DMS153 treated with DMSO at 0.1 percent for 48 hours (cell line): Measurements from ENCODE around the gene NDC80.

Source experiments
- DNase-seq: peaks from one replicate; lab custom pipeline; 2025; ENCODE audit not compliant: unreplicated experiment; lab: John Stamatoyannopoulos, UW

The NDC80 gene

DNA sequence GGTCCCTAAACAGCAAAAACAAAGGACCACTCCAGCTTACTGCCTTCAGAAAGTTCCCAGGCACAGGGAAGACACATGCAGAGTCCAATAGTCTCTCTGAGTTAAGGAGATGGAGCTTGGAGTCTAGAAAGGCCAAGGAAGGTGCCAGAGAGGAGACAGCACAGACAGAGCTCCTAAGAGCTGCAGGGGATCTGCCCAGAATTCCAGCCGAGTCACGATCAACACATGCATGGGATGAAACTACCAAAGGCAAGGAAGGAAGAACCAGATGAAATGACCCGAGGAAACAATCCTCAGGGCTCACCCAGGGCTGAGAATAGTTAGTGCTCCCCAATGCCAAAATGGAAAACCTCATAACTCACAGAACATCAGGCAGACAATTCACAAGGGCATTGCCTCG, 15.5 kb upstream of the NDC80 start:
- DNase-seq: no peak

DNA sequence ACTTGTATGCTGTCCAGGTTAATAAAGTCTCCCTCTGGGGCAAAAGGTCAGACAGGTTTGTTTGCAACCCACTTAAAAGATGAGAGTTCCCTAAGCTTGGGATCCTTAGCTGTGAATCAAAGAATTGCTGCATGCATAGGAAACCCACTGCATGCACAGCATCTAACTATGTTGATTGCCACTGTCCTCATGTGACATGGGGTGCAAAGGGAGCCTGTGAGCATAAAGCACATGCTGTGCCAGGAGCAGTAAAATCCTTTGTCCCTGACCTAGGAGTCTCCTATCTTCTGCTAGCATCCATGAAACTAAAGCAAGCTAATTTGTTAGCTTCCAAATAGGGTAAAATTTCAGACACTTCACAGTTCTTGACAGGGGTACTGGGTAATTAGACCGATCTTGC, 13.8 kb upstream of the NDC80 start:
- DNase-seq: no peak

DNA sequence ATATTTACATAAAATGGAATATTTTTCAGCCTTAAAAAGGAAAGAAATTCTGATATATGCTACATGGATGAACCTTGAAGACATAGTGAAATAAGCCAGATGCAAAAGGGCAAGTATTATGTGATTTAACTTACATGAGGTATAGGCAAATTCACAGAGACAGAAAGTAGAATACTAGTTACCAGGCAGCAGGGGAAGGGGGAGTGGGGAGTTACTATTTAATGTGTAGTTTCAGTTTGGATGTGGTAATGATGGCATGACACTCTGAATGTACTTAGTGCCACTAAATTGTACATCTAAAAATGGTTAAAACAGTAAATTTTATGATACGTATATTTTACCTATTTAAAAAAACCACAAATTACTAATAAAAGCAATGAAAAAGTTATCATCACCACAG, 12.1 kb upstream of the NDC80 start:
- DNase-seq: no peak

DNA sequence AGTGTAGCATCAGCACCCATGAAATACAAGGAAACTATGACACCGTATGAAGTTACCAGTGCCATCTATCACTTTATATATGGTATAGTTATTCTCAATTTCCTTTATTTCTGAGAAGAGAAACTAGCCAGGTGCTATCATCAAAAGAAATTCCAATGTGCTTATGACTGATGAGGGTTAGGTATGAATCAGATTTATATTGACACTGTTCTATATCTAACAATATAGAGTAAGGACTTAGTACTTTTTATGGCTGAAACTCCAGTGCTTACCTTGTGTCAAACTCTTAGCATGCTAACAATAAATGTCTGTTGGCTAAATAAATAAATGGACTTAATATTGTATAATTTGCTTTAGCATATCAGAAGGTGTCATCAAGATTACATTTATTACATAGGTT, 7.0 kb upstream of the NDC80 start:
- DNase-seq: no peak

DNA sequence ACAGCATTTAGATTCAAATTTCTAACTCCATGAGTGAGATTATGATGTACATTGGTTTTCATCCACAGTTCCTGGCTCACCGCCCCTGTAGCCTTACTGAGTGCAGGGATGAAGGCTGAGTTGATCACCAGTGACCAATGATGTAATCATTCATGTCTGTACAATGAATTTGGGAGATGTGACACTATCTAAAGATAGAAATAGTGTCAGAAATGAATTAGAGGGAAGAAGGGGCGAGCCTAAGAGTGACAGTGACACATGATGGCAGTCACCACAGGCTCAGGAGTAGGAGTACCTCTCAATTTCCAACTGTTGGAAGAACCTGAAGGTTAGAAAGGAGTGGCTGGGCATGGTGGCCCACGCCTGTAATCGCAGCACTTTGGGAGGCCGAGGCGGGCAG, 3.2 kb upstream of the NDC80 start:
- no peak for DNase-seq

DNA sequence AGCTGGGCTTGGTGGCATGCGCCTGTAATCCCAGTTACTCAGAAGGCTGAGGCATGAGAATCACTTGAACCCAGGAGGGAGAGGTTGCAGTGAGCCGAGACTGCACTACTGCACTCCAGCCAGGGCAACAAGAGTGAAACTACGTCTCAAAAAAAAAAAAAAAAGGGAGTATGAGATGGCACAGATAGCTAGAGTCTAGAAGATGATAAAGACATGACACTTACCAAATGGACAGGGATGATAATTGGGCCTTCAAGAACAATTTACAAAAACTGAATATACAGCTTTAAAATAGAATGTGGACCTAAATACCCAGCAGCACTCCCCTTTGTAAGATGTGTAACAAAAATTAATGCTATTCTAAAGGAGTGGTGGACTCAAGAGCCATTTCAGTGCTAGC, 2.8 kb upstream of the NDC80 start:
- DNase-seq: no peak

DNA sequence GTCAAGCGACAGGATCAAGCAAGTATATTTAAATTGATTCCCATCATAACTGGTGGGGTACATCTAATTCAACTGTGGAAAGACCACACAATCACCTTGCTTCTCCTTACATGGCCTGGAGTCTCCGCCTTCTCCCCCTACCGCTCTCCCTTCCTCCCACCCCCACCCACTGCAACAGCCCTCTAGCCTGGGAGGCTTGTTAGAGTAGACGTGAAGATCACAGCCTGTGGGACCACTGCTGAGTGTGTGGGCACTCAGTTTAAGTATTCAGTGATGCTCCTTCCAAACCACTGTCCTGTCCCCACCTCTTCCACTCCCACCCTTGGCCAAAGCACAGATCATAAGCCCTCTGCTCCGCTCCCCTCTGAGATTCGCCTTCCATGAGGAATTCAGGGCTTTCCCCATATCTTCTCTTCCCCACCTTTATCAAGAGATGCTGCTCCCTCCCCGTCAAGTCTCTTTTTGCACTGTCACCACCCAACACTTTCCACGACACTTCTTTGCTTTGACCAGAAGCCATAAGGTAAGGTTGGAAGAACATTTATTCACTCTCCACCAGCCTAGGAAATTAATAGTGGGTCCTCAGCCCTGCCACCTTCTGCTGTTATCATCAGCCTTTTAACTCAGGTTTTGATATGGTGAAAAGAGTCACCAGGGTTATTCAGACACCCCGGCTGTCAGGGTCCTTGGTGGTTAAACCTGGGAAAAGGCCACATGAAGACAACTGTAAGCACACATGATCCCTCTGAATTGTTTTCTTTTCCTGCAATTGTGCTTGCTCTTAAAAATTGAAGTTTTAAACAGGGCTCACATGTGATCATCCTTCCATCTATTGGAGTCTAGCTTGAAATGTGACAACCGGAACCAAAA, 1.8 kb upstream of the NDC80 start:
- no peak for DNase-seq

DNA sequence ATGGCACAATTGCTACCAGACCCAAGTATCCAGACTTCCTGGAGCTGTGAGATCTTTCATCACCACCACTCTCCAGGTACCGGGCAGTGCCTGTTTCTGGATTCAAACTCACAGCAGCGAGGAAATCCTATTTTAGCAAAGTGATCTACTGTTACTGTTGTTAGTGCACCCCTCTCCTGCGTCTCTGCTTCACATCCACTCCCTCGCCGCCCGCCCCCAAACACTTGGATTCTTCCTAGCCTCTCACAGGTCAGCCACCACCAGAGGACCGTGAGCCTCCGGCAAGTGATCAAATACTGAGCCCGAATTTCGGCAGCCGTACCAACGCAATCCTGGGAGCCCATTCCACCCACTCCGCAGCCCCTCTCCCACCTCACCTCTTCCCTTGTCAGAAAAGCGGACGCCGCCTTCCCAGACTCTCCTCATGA, 571 bp upstream of the NDC80 start:
- no peak for DNase-seq

DNA sequence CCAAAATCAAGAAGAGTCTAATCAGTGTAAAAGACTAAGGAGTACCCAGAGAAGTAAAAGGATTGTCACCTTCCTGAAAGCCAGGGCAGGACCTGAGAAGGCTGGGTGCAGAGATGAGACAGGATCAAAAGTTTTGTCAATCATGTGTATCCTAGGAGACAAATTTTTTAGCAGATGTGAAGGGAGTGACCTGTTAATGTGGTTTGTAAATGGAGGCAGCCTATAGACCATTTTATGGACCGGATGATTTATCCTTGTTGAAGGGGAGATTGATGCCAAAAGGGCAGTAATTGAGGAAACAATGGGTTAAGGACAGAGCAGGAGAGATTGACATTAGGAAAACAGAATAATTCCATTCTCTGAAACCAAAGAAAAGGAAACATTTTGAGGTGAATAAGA, 813 bp downstream of the NDC80 start:
- no peak for DNase-seq

DNA sequence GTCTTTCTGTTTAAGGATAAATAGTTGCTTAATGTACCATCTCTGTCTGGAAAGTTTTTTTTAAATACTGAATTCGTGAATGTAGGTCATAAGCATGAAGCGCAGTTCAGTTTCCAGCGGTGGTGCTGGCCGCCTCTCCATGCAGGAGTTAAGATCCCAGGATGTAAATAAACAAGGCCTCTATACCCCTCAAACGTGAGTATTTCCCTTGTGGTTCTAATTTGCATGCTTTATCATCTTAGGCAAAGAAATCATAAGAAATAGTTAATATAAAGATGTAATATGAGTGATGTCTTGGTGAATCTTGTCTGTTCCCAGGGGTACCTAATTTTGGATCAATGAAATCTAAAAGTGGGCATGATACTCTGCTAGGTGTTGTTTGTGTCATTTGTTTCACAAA, 1.5 kb downstream of the NDC80 start:
- DNase-seq: no peak

DNA sequence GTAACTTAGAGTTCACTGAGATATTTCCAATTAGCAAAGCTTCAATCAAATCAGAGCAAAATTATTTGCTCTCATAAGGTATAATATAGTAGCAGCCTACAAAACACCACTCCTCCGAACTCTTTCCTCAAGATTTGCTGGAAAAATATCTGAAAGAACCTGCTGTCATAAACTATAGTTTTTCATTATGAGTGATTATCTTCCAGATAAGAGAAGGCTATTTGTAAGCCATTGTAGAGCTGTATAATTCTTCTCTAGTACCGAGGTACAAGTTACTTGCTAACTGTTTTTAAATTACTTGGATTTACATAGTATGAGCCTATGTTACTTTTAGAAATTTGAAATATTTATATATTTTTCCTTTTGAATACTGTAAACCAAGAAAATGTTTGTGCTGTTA, 2.1 kb downstream of the NDC80 start:
- no peak for DNase-seq

DNA sequence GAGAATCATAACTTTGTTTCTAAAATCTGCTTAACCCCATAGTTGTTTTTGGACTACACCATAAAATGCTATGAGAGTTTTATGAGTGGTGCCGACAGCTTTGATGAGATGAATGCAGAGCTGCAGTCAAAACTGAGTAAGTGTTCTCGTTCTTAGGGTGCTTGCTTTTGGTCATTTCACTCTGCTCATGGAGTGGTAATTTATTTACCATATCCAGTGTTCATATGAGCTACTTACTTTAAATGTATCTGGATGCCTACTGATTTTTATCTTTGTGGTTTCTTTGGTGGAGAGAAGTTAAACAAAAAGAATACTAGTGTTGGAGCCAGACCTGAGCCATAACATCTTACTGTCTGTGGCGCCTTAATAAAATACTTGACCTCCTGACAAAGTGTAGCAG, 16.4 kb downstream of the NDC80 start:
- DNase-seq: no peak

DNA sequence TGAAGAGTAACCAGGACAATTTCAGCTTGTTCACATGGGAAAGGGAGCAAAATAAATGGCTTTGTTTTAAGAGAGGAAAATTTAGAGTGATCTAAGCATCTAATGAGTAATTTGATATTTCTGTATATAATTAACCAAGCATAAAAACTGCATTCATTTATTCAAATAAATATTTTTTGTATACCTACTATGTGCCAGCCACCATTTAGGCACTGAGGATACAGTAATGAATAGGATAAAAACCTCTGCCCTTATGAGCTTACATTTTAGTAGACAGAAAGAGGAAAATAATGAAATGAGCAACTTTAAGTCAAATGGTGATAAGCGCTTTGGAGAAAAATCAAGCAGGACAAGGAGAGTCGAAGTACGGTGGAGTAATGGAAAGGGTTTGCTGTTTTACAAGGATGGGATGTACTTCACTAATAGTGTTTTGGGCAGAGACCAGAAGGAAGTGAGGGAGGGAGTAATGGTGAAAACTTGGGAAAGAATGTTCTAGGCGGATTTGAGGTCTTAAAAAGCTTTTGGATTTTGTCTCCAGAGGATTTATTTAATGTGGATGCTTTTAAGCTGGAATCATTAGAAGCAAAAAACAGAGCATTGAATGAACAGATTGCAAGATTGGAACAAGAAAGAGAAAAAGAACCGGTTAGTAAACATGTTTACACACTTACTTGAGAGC, 17.4 kb downstream of the NDC80 start:
- DNase-seq: no peak

DNA sequence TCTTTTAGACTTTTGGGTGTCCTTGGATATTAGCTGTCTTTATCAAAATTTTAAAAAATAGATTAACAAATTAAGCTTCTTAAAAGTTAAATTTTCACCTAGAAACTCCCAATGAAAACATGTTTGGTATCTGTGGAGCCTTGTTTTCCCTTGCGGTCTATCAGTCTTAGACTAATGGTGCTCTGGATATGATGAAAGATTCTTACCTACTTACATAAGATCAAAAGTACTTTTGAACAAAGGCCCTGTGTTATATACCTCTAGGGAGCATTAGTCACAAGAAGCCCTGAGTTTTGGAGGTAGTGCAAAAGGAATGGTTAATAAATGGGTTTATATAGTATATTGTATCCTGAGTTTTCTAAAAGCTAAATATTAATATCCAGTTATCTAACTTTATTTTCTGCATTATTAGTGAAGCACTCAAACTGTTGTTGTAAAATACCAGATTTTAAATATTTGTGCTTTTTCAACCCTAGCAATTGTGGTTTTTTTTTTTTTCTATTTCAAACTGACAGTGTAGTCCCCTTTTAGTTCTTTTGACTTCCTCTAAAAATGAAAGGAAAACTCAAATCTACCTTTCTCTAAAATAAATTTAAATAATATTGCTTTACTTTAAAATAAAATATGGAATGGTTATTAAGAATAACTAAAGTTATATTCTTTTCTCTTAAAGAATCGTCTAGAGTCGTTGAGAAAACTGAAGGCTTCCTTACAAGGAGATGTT, 18.1 kb downstream of the NDC80 start:
- DNase-seq: no peak

DNA sequence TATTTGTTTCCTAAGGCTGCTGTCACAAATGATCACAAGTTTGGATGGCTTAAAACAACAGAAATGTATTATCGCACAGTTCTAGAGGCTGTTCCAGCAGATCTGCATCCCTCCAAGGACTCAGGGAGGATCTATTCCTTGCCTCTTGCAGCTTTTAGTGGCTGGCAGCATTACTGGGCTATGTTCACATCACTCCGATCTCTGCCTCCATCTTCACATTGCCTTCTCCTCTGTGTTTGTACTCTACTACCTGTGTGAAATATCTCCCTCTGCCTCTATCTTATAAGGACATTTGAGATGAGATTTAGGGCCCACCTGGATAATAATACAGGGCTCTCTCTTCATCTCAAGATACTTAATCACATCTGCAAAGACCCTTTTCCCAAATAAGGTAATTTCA, 18.9 kb downstream of the NDC80 start:
- no peak for DNase-seq

DNA sequence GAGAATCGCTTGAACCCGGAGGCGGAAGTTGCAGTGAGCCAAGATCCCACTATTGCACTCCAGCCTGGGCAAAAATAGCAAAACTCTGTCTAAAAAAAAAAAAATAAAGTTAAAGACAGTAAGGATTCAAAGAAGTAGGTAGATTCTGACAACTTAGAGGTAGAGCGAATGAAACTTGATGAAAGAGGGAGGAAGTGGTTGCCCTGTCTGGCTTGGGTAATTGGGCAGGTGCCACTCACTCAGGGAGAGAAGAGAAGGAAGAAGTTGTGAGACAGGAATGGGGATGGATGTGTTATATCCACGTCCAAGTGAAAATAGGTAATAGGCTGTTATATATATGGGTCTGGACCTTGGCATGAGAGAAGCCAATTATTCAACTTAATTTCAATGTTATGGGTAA, 26.3 kb downstream of the NDC80 start:
- DNase-seq: no peak

DNA sequence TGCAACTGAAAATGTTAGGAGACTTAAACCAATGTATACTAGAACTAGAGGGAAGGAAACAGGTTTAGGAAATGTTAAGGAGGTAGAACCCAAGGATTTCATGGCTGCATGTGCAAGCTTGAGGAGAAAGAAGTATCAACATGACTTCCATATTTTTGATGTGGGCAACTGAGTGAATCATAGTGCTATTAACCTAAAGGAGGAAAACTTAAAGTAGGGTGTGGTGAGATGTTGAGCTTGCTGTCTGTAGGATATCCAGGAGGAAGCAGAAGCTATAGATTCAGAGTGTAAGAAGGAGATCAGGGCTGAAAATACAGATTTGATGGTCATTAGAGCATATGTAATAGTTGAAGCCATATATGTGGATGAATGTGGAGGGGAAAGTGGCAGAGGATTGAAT, 31.5 kb downstream of the NDC80 start:
- DNase-seq: no peak

DNA sequence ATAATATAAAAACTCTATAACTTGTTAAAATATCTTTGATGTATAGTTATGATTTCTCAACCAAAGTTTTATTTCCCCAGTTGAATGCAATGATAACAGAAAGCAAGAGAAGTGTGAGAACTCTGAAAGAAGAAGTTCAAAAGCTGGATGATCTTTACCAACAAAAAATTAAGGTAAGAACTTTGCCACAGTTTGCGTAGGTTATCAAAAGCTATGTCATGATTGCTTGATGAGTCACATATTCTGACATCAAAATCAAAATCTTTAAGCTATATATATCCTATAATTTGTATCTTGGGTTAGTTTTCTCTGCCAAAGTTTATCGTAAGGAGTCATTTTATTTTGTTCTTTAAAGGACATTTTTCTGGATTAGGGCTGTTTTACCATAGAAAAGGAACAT, 35.0 kb downstream of the NDC80 start:
- no peak for DNase-seq

DNA sequence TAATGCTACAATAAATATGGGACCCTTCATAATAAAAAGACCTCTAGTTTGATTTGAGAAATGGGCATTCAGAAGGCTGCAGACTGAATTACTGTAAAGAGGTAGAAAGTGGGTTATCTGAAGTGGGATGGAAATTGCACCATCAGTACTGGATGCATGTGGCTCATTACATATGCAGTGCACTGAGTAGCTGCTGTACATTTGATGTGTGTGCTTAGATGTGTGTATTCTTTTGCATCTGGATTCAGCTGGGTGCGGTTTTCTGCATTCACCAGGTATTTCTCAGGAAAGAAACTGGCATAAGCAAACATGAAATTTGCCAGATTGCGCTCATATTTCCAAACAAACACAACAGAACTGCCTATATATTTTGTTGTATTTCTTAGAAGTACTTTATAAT, 38.2 kb downstream of the NDC80 start:
- DNase-seq: no peak

DNA sequence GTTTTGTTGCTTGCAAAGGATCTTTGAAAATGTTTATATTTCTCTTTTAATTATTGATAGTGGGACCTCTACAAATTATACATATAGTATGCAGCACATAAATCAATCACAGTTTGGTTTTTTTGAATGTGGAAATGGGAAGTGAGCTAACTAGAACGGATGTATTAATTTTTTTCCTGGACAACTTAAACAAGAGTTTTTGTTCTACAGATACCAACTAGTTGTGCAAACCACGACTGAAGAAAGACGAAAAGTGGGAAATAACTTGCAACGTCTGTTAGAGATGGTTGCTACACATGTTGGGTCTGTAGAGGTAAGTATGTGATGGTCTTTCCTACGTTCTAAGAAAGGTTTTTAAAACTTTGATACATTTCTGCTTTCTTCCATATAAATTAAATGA, 39.2 kb downstream of the NDC80 start:
- no peak for DNase-seq

DNA sequence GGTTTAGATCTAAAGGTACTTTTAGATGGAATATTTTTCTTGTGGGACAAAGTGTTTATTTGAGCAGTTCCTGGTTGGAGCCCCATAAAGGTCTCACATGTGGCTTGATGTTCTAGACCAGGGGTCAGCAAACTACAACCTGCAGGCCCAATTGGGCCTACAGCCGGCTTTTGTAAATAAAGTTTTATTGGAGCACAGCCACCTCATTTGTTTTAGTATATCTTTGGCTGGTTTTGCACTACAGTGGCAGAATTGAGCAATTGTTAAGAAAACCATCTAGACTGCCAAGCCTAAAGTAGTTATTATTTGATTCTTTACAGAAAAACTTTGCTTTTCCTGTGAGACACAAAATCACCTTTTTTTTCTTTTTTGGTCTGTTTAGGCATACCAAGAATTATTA, 41.6 kb downstream of the NDC80 start:
- no peak for DNase-seq

DNA sequence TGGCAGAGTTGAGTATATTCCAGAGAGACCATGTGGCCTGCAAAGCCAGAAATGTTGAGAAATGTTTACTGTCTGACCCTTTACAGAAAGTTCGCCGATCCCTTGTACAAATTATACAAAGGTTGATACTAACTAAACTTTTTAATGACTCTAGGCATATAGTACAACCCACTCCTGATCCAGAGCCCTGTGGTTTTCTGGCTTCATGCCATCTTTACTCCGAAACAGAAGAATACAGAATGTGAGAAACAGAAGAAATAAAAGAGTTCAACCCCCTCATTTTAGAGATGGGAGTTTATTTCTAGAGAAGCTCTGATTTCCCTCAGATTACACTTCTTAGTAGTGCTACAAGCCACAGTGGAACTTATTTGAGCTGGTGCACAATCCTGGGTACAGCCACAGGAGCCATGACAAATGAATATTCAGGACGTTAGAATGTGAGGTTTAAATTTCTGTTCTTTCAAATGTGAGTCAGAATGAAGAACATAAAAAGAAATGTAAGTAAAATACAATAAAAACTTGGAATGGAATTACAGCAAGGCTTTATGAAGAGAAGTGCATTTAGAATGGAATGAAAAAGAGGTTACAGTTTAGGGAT, 46.1 kb downstream of the NDC80 start:
- DNase-seq: no peak
